ENCODE data around the gene MMEL1.
A peak's percentile ranks its signal among the peaks of the same experiment; 100 is the strongest.

Gene MMEL1

GRCh38 chr1:2650967-2651645 lies 18.3 kb upstream of the MMEL1 start:
- no peak for DNase-seq (ENCODE audit: low spot score)
- H3K27ac ChIP-seq, result no peak overlapping the region
- no peak for TF ChIP-seq CTCF (IDR thresholded peaks at IDR 0.05)
- H3K4me3 ChIP-seq, result no peak overlapping the region

GRCh38 chr1:2646837-2647236 lies 14.0 kb upstream of the MMEL1 start:
- no peak for TF ChIP-seq CTCF (IDR thresholded peaks at IDR 0.05)
- H3K4me3 ChIP-seq, result no peak overlapping the region
- DNase-seq (ENCODE audit: low spot score), result no peak
- H3K27ac ChIP-seq, result no peak overlapping the region

GRCh38 chr1:2645776-2646175 lies 13.0 kb upstream of the MMEL1 start:
- H3K27ac ChIP-seq, result no peak overlapping the region
- DNase-seq (ENCODE audit: low spot score), result no peak
- H3K4me3 ChIP-seq, result no peak overlapping the region
- no peak for TF ChIP-seq CTCF (IDR thresholded peaks at IDR 0.05)

GRCh38 chr1:2645143-2645542 lies 12.3 kb upstream of the MMEL1 start:
- no peak for TF ChIP-seq CTCF (IDR thresholded peaks at IDR 0.05)
- H3K27ac ChIP-seq, result no peak overlapping the region
- no peak for DNase-seq (ENCODE audit: low spot score)
- H3K4me3 ChIP-seq, result no peak overlapping the region

- no peak for TF ChIP-seq CTCF (IDR thresholded peaks at IDR 0.05)
- H3K27ac ChIP-seq, result no peak overlapping the region
- no peak overlapping the region for H3K4me3 ChIP-seq
- DNase-seq (ENCODE audit: low spot score), result no peak
Observed at GRCh38 chr1:2644591-2645101, 11.8 kb upstream of the MMEL1 start.

- TF ChIP-seq CTCF (IDR thresholded peaks at IDR 0.05), result no peak
- Histone ChIP-seq H3K4me3 (no peak overlapping the region), H3K27ac (no peak overlapping the region)
- no peak for DNase-seq (ENCODE audit: low spot score)
Observed at GRCh38 chr1:2644171-2644570, 11.4 kb upstream of the MMEL1 start.

- Histone ChIP-seq H3K27ac (peak overlapping the region in 1 of 2 donors; percentile 85), H3K4me3 (peak overlapping the region; percentile 94)
- no peak for DNase-seq (ENCODE audit: low spot score)
- no peak for TF ChIP-seq CTCF (IDR thresholded peaks at IDR 0.05)
Observed at GRCh38 chr1:2643414-2644077, 10.7 kb upstream of the MMEL1 start.

Measured in coronary artery (tissue), 2 donors.